NB4 (cell line): ENCODE measurements around the gene TWSG1.
"Not testable (repeated sequence)": the region's sequence is repeated elsewhere in the genome, so short reads cannot be mapped to it uniquely, and the experiment has no call there.

Source experiments
- DNase-seq: peaks from one replicate; pipeline ENCODE4 v3.0.0; 2010; ENCODE audit warnings: low read depth
- H3K4me3 ChIP-seq: one replicate; pipeline ENCODE4 v1.5.1; 2011; ENCODE audit warnings: mild to moderate bottlenecking, low read depth, low read length, moderate library complexity
- CTCF ChIP-seq: IDR thresholded peaks from one replicate; pipeline ENCODE4 v1.5.1; 2012; ENCODE audit warnings: low read depth, low read length
- MAX ChIP-seq: IDR thresholded peaks from 2 replicates; pipeline ENCODE4 v1.6.1; 2011; ENCODE audit warnings: low read depth, low read length
- MYC ChIP-seq: IDR thresholded peaks from 2 replicates; pipeline ENCODE4 v1.6.1; 2011; ENCODE audit warnings: low read depth, low read length
- POLR2A ChIP-seq: IDR thresholded peaks from 2 replicates; pipeline ENCODE4 v1.6.1; 2011; ENCODE audit warnings: mild to moderate bottlenecking; ENCODE audit not compliant: insufficient read length; ENCODE audit errors: extremely low read depth

The TWSG1 gene

GRCh38 chr18:9419956-9420631 is 85.5 kb downstream of the TWSG1 start:
- TF ChIP-seq POLR2A = no peak
- TF ChIP-seq CTCF = no peak
- TF ChIP-seq MAX = no peak
- TF ChIP-seq MYC = no peak
- no peak overlapping the region for H3K4me3 ChIP-seq
- DNase-seq = no peak

GRCh38 chr18:9421096-9421900 is 86.7 kb downstream of the TWSG1 start:
- no peak for TF ChIP-seq MYC
- TF ChIP-seq MAX = no peak
- TF ChIP-seq CTCF = no peak
- TF ChIP-seq POLR2A = no peak
- H3K4me3 ChIP-seq = no peak overlapping the region
- no peak for DNase-seq

- H3K4me3 ChIP-seq = no peak overlapping the region
- TF ChIP-seq MAX (no peak), MYC (no peak), POLR2A (no peak), CTCF (no peak)
- no peak for DNase-seq
Observed at GRCh38 chr18:9421901-9422327, 87.3 kb downstream of the TWSG1 start.

GRCh38 chr18:9422816-9423519 is 88.4 kb downstream of the TWSG1 start:
- no peak overlapping the region for H3K4me3 ChIP-seq
- no peak for DNase-seq
- TF ChIP-seq MYC (no peak), MAX (no peak), CTCF (no peak), POLR2A (no peak)

- not testable (repeated sequence) for H3K4me3 ChIP-seq, DNase-seq
Observed at GRCh38 chr18:9423648-9424047, 89.1 kb downstream of the TWSG1 start.

- not testable (repeated sequence) for H3K4me3 ChIP-seq, DNase-seq
Observed at GRCh38 chr18:9424235-9424634, 89.7 kb downstream of the TWSG1 start.
